Measurements from ENCODE around the gene GUCY2F.

GUCY2F gene

GRCh38 chrX:109374262-109374960, 107.5 kb downstream of the GUCY2F start:
- H3K4me2 ChIP-seq (ENCODE audit: low read length), result no peak overlapping the region
- no peak overlapping the region for H2AFZ ChIP-seq
- H3K4me3 ChIP-seq (ENCODE audit: low read depth, low read length), result no peak overlapping the region
- H3K4me1 ChIP-seq, result no peaks in the 10 kb centered on the region
- no peaks in the 10 kb centered on the region for H3K79me2 ChIP-seq
- TF ChIP-seq, protein P1, sequence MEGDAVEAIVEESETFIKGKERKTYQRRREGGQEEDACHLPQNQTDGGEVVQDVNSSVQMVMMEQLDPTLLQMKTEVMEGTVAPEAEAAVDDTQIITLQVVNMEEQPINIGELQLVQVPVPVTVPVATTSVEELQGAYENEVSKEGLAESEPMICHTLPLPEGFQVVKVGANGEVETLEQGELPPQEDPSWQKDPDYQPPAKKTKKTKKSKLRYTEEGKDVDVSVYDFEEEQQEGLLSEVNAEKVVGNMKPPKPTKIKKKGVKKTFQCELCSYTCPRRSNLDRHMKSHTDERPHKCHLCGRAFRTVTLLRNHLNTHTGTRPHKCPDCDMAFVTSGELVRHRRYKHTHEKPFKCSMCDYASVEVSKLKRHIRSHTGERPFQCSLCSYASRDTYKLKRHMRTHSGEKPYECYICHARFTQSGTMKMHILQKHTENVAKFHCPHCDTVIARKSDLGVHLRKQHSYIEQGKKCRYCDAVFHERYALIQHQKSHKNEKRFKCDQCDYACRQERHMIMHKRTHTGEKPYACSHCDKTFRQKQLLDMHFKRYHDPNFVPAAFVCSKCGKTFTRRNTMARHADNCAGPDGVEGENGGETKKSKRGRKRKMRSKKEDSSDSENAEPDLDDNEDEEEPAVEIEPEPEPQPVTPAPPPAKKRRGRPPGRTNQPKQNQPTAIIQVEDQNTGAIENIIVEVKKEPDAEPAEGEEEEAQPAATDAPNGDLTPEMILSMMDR (IDR thresholded peaks at IDR 0.05), result no peak
- no peaks in the 10 kb centered on the region for H3K27me3 ChIP-seq (ENCODE audit: control insufficient read depth, insufficient read depth, low read length)
- H3K36me3 ChIP-seq (ENCODE audit: control insufficient read depth, insufficient read depth, low read length), result no peaks in the 10 kb centered on the region
- no peak overlapping the region for H3K27ac ChIP-seq
- H3K9me3 ChIP-seq (ENCODE audit: control insufficient read depth, low read length), result no peaks in the 10 kb centered on the region
- H3K9ac ChIP-seq, result no peak overlapping the region

GRCh38 chrX:109373468-109373867, 108.4 kb downstream of the GUCY2F start:
- Histone ChIP-seq H2AFZ (no peak overlapping the region), H3K4me2 (ENCODE audit: low read length) (no peak overlapping the region), H3K9ac (no peak overlapping the region), H3K27ac (no peak overlapping the region), H3K4me1 (no peaks in the 10 kb centered on the region), H3K4me3 (ENCODE audit: low read depth, low read length) (no peak overlapping the region), H3K79me2 (no peaks in the 10 kb centered on the region), H3K36me3 (ENCODE audit: control insufficient read depth, insufficient read depth, low read length) (no peaks in the 10 kb centered on the region), H3K9me3 (ENCODE audit: control insufficient read depth, low read length) (no peaks in the 10 kb centered on the region), H3K27me3 (ENCODE audit: control insufficient read depth, insufficient read depth, low read length) (no peaks in the 10 kb centered on the region)
- TF ChIP-seq, protein P1 (IDR thresholded peaks at IDR 0.05), result no peak

DNA sequence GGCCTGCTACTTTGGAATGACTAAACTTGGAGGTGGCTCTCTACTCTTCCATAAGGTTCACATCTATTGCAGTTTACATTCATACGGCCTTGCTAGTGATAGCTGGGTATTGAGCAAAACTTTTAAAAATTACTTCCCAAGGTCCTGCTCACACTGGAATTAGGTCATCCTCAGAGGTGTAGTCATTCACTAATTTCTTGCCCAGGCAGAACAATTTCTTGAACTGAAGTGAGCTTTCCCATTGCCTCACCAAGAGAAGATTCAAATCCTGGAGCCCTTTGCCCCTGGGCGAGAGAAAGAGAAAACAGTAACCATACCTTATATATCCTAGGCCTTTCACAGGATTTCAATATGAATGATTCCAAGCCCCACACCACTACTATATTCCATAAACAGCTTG, 109.2 kb downstream of the GUCY2F start:
- TF ChIP-seq, protein P1 (IDR thresholded peaks at IDR 0.05), result no peak
- no peaks in the 10 kb centered on the region for H3K4me1 ChIP-seq
- no peak overlapping the region for H2AFZ ChIP-seq
- no peak overlapping the region for H3K27ac ChIP-seq
- no peak overlapping the region for H3K4me2 ChIP-seq (ENCODE audit: low read length)
- H3K4me3 ChIP-seq (ENCODE audit: low read depth, low read length), result no peak overlapping the region
- no peaks in the 10 kb centered on the region for H3K36me3 ChIP-seq (ENCODE audit: control insufficient read depth, insufficient read depth, low read length)
- H3K79me2 ChIP-seq, result no peaks in the 10 kb centered on the region
- H3K9ac ChIP-seq, result no peak overlapping the region
- H3K9me3 ChIP-seq (ENCODE audit: control insufficient read depth, low read length), result no peaks in the 10 kb centered on the region
- H3K27me3 ChIP-seq (ENCODE audit: control insufficient read depth, insufficient read depth, low read length), result no peaks in the 10 kb centered on the region

DNA sequence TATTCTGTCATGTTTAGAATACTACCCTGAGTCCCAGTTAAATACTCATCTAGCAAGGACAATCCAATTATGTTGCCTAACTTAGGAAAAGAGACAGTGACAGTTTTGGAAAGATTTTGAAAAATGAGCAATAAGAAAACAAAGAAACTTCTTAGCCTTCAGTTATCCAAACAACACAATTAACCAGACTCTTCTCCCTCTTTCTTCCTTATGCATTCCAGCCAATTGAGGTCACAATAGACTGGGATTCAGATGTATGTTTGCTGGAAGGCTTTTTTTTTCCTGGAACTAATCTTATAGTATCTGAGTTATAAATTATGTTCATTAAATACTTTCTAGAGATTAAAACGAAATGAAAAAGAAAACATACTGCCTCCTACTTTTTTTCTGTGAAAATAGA, 109.6 kb downstream of the GUCY2F start:
- H3K4me2 ChIP-seq (ENCODE audit: low read length), result no peak overlapping the region
- no peaks in the 10 kb centered on the region for H3K79me2 ChIP-seq
- no peak overlapping the region for H3K9ac ChIP-seq
- no peak overlapping the region for H3K27ac ChIP-seq
- no peaks in the 10 kb centered on the region for H3K36me3 ChIP-seq (ENCODE audit: control insufficient read depth, insufficient read depth, low read length)
- no peak overlapping the region for H2AFZ ChIP-seq
- no peaks in the 10 kb centered on the region for H3K9me3 ChIP-seq (ENCODE audit: control insufficient read depth, low read length)
- H3K4me1 ChIP-seq, result no peaks in the 10 kb centered on the region
- no peaks in the 10 kb centered on the region for H3K27me3 ChIP-seq (ENCODE audit: control insufficient read depth, insufficient read depth, low read length)
- TF ChIP-seq, protein P1 (IDR thresholded peaks at IDR 0.05), result no peak
- H3K4me3 ChIP-seq (ENCODE audit: low read depth, low read length), result no peak overlapping the region

DNA sequence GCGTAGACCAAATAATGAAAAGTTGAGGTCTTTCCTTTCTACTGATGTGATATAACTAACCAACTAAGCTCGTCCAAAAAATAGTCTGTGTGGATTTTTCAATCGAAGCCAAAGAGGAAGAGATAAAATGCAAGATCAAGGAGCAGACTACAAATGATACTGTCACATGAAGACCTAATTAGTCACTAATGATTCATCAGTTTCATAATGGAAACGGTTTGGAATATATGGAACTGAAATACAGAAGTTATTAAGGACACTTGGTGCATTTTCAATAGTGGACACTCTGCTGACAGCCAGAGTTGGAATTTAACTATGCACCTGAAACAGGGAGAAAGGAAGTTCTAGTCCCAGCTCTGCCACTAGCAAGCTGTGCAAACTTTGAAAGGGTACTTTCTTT, 119.8 kb downstream of the GUCY2F start:
- Histone ChIP-seq H3K4me3 (ENCODE audit: low read depth, low read length) (no peak overlapping the region), H3K36me3 (ENCODE audit: control insufficient read depth, insufficient read depth, low read length) (no peaks in the 10 kb centered on the region), H3K9ac (no peak overlapping the region), H3K27me3 (ENCODE audit: control insufficient read depth, insufficient read depth, low read length) (no peaks in the 10 kb centered on the region), H3K4me1 (no peaks in the 10 kb centered on the region), H2AFZ (no peak overlapping the region), H3K4me2 (ENCODE audit: low read length) (no peak overlapping the region), H3K79me2 (no peaks in the 10 kb centered on the region), H3K9me3 (ENCODE audit: control insufficient read depth, low read length) (no peaks in the 10 kb centered on the region), H3K27ac (no peak overlapping the region)
- TF ChIP-seq, protein P1 (IDR thresholded peaks at IDR 0.05), result no peak
